ENCODE measurements around the gene WIPF1. TPM values are rescaled to one million over a fixed set of nuclear protein-coding genes. Genes with fewer than 3 reads are reported as not detected.

The WIPF1 gene
- total RNA-seq, 1 experiment from 2014 or later: 0.59 TPM

GRCh38 chr2:174635015-174635593 lies 37.5 kb upstream of the WIPF1 start:
- ATAC-seq (no peak), DNase-seq (ENCODE audit: low read depth, low spot score) (no peak)
- Histone ChIP-seq H4K20me1 (ENCODE audit: insufficient read depth) (no peaks in the 10 kb centered on the region), H3K4me3 (replicated peaks in 1 of 2; ENCODE audit: low read depth in 1 of 2, low read length in 2 of 2) (no peak overlapping the region), H3K9ac (ENCODE audit: low read length) (no peak overlapping the region), H3K4me1 (ENCODE audit: control insufficient read depth in 1 of 2, insufficient read depth in 2 of 2, low read length in 2 of 2) (no peaks in the 10 kb centered on the region), H2AFZ (ENCODE audit: low read depth, low read length, poor library complexity, severe bottlenecking) (no peak overlapping the region), H3K27me3 (ENCODE audit: insufficient read depth, low read length) (no peaks in the 10 kb centered on the region), H3K36me3 (ENCODE audit: control insufficient read depth in 1 of 2, insufficient read depth in 2 of 2, low read length in 2 of 2) (no peaks in the 10 kb centered on the region), H3K9me2 (ENCODE audit: insufficient read depth) (no peaks in the 10 kb centered on the region; the same call in 1 of the 2 replicates), H3K4me2 (ENCODE audit: low read length) (no peak overlapping the region), H3K9me3 (ENCODE audit: control insufficient read depth in 1 of 2, insufficient read depth in 1 of 2, low read depth in 1 of 2, low read length in 2 of 2) (no peaks in the 10 kb centered on the region), H3K79me2 (ENCODE audit: insufficient read depth, low read length) (no peaks in the 10 kb centered on the region), H3K27ac (ENCODE audit: low read depth, low read length) (no peak overlapping the region)
- no peak for TF ChIP-seq ZBTB33 (IDR thresholded peaks at IDR 0.05; ENCODE audit: extremely low read depth, insufficient replicate concordance, low read length)
- no peak for TF ChIP-seq EGR1 (IDR thresholded peaks at IDR 0.05; ENCODE audit: low read depth)
- no peak for TF ChIP-seq SIN3A (IDR thresholded peaks at IDR 0.05; ENCODE audit: low read depth)
- TF ChIP-seq YY1 (IDR thresholded peaks at IDR 0.05; ENCODE audit: extremely low read depth, insufficient replicate concordance, low read depth, low read length): no peak
- TF ChIP-seq ZNF274 (IDR thresholded peaks at IDR 0.05; ENCODE audit: low read depth, low read length): no peak
- no peak for TF ChIP-seq CTCF (IDR thresholded peaks at IDR 0.05 in 2 of 3, conservative IDR thresholded peaks at IDR 0.05 in 1 of 3; ENCODE audit: borderline replicate concordance in 1 of 3, insufficient read depth in 1 of 3, low read depth in 2 of 3, low read length in 2 of 3)
- TF ChIP-seq TCF7L2 (IDR thresholded peaks at IDR 0.05; ENCODE audit: borderline replicate concordance, extremely low read depth, insufficient read depth, insufficient read length): no peak
- TF ChIP-seq EZH2phosphoT487 (IDR thresholded peaks at IDR 0.05; ENCODE audit: borderline replicate concordance): no peak
- TF ChIP-seq POLR2A (IDR thresholded peaks at IDR 0.05; ENCODE audit: borderline replicate concordance, extremely low read depth, insufficient read depth, insufficient read length): no peak
- no peak for TF ChIP-seq ELF1 (IDR thresholded peaks at IDR 0.05; ENCODE audit: borderline replicate concordance, low read depth)
- TF ChIP-seq ZFX (IDR thresholded peaks at IDR 0.05): no peak
- TF ChIP-seq POLR2AphosphoS5 (IDR thresholded peaks at IDR 0.05; ENCODE audit: low read depth, low read length): no peak
- TF ChIP-seq CBX3 (IDR thresholded peaks at IDR 0.05; ENCODE audit: low read depth): no peak
- no peak for TF ChIP-seq ATF3 (IDR thresholded peaks at IDR 0.05)
- no peak for TF ChIP-seq REST (IDR thresholded peaks at IDR 0.05; ENCODE audit: low read depth)
- TF ChIP-seq RAD21 (IDR thresholded peaks at IDR 0.05; ENCODE audit: low read depth): no peak
- no TSS peak for BruUV-seq (replicated peaks)
- ChIA-PET CTCF (no interaction called here), RAD21 (ENCODE audit: low non-redundant PET in 1 of 2, low total read pairs in 2 of 2, uncharacterized antibody in 2 of 2, unreplicated experiment in 2 of 2) (no interaction called here), POLR2A (no interaction called here)
- intact Hi-C loops (cut with micrococcal nuclease): no loop called here

Data from HCT116 (cell line).